Kidney (tissue), 14 donors: ENCODE data around the gene PHF14. TPM values are rescaled to one million over a fixed set of nuclear protein-coding genes. Genes with fewer than 3 reads are reported as not detected.

Source experiments
- DNase-seq, 5 donors: peaks; one replicate each; pipeline ENCODE4 v3.0.0-alpha.2; 2013 to 2020
- FAIRE-seq: peaks from 2 replicates; lab custom pipeline; 2012; peaks lifted over from hg19 to GRCh38; lab: Jason Lieb, UNC
- H3K27ac ChIP-seq, 2 donors: one replicate each; pipeline ENCODE4 v1.7.0; 2013; ENCODE audit warnings: low read depth in 2 of 2, low read length in 2 of 2, inconsistent platforms in 1 of 2
- H3K27me3 ChIP-seq: one replicate; pipeline ENCODE4 v1.7.1; 2013; ENCODE audit warnings: low read length, inconsistent platforms; ENCODE audit not compliant: control insufficient read depth, insufficient read depth
- H3K36me3 ChIP-seq, 3 donors: one replicate each; pipeline versions ENCODE4 v1.7.0 to v1.7.1; 2013; ENCODE audit warnings: low read length in 3 of 3, control low read depth in 1 of 3, inconsistent platforms in 1 of 3; ENCODE audit not compliant: insufficient read depth in 3 of 3, control insufficient read depth in 2 of 3
- H3K4me1 ChIP-seq, 3 donors: one replicate each; pipeline versions ENCODE4 v1.7.0 to v1.7.1; 2013; ENCODE audit warnings: low read length in 3 of 3, inconsistent platforms in 1 of 3, low read depth in 1 of 3; ENCODE audit not compliant: control insufficient read depth in 2 of 3, insufficient read depth in 2 of 3
- H3K4me3 ChIP-seq, 3 donors: one replicate each; pipeline versions ENCODE4 v1.7.0 to v1.8.1; 2013; ENCODE audit warnings: low read length in 3 of 3, control low read depth in 1 of 3, inconsistent platforms in 1 of 3
- H3K9ac ChIP-seq, 3 donors: one replicate each; pipeline versions ENCODE4 v1.7.0 to v1.7.1; 2013; ENCODE audit warnings: low read length in 3 of 3, control low read depth in 1 of 3, inconsistent platforms in 1 of 3
- H3K9me3 ChIP-seq, 3 donors: one replicate each; pipeline versions ENCODE4 v1.7.0 to v1.7.1; 2013; ENCODE audit warnings: low read length in 3 of 3, control low read depth in 1 of 3, inconsistent platforms in 1 of 3; ENCODE audit not compliant: control insufficient read depth in 2 of 3, insufficient read depth in 1 of 3
- intact Hi-C: fragments of 100-400 bp; cut with DNase I; formaldehyde crosslinking; loops from one replicate; pipeline ENCODE4 v1.11.1; 2022
- polyA plus RNA-seq: library from polyadenylated mRNA; stranded (reverse); fragments of 350-450 nt; fragmentation: Illumina TruSeq; extraction: RNeasy Lipid Tissue Mini Kit (QIAGEN cat#74804); gene quantifications from one replicate; pipeline ENCODE4 v1.2.3, GENCODE V29; 2014; ENCODE audit warnings: low read depth, low replicate concordance; ENCODE audit not compliant: insufficient read depth
- total RNA-seq: library from RNA; stranded (reverse); fragmentation: NEBNext Ultra II Directional; extraction: Animal tissue kit (Norgen Biotek cat#: 25700); gene quantifications from one replicate; pipeline ENCODE4 v1.2.1, GENCODE V29; 2021
- TF ChIP-seq, protein P1 (sequence below): IDR thresholded peaks from 3 replicates; pipeline ENCODE4 v1.5.1; 2012; ENCODE audit warnings: mild to moderate bottlenecking, moderate library complexity, borderline replicate concordance; ENCODE audit not compliant: insufficient read depth; ENCODE audit errors: extremely low read depth
- donor health status: control.
- donor health status: control.
- donor health status: control.
- donor health status: control.
- donor health status: control.
- donor health status: DM: yes; HTN: yes; CAD: no.
- donor health status: Normal renal cell carcinoma (clear cell type).

Gene PHF14
- total and polyA plus RNA-seq, 2 donors from 2014 or later, result 17.1 to 31.7 TPM

DNA sequence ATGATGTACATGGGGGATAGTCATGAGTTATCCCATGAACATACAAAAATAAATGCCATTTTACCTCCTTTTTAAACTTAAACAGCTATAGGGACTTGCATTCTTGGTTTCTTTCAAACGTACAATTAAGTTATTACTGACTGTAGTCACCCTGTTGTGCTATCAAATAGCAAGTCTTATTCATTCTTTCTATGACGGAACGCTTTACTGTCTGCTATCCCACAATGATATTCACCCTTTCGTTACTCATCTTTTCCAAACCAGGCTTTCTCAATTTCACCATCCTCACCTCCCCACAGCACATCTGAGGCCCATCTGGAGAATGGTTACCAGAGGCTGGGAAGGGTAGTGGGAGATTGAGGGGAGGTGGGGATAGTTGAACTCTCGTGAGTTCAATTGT lies 218.8 kb downstream of the PHF14 start:
- intact Hi-C loops, result no loop called here
- Histone ChIP-seq H3K27ac (no peak overlapping the region), H3K27me3 (no peaks in the 10 kb centered on the region), H3K4me3 (peak overlapping the region in 1 of 3 donors; percentile 54), H3K4me1 (peaks cover 0 to 4% (median 0%) of the 10 kb centered on the region in 3 donors), H3K9ac (no peak overlapping the region), H3K9me3 (no peaks in the 10 kb centered on the region), H3K36me3 (no peaks in the 10 kb centered on the region)
- TF ChIP-seq, protein P1, sequence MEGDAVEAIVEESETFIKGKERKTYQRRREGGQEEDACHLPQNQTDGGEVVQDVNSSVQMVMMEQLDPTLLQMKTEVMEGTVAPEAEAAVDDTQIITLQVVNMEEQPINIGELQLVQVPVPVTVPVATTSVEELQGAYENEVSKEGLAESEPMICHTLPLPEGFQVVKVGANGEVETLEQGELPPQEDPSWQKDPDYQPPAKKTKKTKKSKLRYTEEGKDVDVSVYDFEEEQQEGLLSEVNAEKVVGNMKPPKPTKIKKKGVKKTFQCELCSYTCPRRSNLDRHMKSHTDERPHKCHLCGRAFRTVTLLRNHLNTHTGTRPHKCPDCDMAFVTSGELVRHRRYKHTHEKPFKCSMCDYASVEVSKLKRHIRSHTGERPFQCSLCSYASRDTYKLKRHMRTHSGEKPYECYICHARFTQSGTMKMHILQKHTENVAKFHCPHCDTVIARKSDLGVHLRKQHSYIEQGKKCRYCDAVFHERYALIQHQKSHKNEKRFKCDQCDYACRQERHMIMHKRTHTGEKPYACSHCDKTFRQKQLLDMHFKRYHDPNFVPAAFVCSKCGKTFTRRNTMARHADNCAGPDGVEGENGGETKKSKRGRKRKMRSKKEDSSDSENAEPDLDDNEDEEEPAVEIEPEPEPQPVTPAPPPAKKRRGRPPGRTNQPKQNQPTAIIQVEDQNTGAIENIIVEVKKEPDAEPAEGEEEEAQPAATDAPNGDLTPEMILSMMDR, result no peak
- FAIRE-seq, result no peak
- DNase-seq, result no peak

DNA sequence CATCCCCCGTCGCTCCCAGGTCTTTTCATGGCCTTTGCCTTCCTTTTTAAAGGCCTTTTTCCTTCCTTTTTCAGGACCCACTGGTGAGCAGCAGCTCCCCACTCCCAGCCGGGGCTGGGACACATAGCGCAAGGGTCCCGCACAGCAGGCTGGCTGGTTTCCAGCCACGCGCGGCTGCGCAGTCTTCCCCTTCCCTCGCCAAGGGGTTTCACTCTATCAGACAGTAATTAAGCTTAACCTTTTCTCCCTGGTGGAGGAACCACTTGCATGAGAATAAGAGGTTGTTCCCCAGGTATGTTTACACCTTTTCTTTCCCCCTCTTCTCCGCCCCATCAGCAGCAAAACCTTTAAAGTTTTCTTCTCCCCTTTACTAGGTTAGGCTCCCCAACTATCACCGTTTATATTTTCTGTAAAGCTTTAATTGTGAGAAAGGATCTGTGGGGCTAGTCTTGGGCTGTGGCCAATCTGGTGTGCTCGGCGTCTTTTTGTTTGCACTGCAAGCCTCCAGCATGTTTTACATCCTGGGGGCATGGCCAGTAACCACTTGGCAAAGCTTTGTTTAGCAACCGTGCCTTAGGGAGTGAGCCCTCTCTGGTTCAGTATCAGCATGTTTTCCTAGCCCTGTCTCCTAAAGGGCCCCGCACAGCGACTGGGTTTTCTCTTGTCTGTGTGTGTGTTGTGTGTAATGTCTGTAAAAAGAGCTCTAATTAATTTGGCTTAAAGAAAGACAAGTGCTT lies 219.6 kb downstream of the PHF14 start:
- DNase-seq (peak in 3 of 5 donors; percentile 27 to 68 (median 49)), FAIRE-seq (no peak)
- Histone ChIP-seq H3K4me3 (peak overlapping the region; percentile 28 to 54 (median 50)), H3K27ac (no peak overlapping the region), H3K27me3 (no peaks in the 10 kb centered on the region), H3K36me3 (no peaks in the 10 kb centered on the region), H3K9ac (no peak overlapping the region), H3K4me1 (peaks cover 0 to 4% (median 0%) of the 10 kb centered on the region in 3 donors), H3K9me3 (no peaks in the 10 kb centered on the region)
- TF ChIP-seq, protein P1, result no peak
- intact Hi-C loops, result no loop called here

DNA sequence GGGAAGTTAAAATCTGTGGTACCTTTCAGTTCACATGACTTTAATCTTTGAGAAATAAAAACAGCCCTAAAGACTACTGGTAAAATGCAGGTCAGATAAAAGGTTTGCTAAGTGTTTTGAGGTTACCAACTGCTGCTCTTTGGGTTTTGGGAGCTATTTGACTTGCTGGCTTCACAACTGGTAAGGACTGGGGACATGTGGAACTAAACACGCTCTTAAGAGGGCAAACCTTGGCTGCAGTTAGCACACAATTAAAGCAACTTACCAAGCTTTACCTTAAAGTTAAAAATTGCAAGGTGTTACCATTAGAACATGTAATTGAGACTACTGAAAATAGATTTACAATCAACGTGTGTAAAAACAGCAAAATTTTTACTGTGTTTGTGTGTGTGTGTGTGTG lies 220.2 kb downstream of the PHF14 start:
- Histone ChIP-seq H3K9me3 (no peaks in the 10 kb centered on the region), H3K4me1 (peaks cover 0 to 4% (median 0%) of the 10 kb centered on the region in 3 donors), H3K27ac (no peak overlapping the region), H3K27me3 (no peaks in the 10 kb centered on the region), H3K36me3 (no peaks in the 10 kb centered on the region), H3K9ac (no peak overlapping the region), H3K4me3 (no peak overlapping the region)
- FAIRE-seq, result no peak
- intact Hi-C loops, result no loop called here
- TF ChIP-seq, protein P1, result no peak
- no peak for DNase-seq
